Stimulated activated CD4-positive, alpha-beta T cell treated with anti-CD3 and anti-CD28 coated beads, Interleukin-12 subunit alpha, Interleukin-12 subunit beta, amount 100 ng/mL, for 4 hours (primary cell): ENCODE measurements around the gene TMEFF2.

Experiments
- DNase-seq: peaks from one replicate; pipeline ENCODE4 v3.0.0-alpha.2; 2020

Gene TMEFF2

DNA sequence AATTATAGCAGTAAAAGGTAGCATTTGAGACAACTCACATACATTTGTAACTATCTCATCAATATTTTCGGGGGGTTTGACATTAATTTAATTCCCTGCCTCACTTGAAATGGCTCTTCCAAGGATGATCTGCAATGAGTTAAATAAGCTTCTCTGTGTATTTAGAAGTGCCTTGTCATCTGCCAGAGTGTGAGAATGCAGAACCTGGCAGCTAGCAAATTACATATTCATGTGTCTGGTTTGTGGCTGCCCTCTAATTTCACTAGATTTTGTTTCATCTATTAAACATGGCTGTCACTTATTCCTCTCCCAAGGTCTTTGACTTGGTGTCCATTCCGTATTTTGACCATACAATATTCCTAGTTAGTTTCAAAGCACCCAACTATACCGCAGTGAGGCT, 189.5 kb downstream of the TMEFF2 start:
- no peak for DNase-seq

DNA sequence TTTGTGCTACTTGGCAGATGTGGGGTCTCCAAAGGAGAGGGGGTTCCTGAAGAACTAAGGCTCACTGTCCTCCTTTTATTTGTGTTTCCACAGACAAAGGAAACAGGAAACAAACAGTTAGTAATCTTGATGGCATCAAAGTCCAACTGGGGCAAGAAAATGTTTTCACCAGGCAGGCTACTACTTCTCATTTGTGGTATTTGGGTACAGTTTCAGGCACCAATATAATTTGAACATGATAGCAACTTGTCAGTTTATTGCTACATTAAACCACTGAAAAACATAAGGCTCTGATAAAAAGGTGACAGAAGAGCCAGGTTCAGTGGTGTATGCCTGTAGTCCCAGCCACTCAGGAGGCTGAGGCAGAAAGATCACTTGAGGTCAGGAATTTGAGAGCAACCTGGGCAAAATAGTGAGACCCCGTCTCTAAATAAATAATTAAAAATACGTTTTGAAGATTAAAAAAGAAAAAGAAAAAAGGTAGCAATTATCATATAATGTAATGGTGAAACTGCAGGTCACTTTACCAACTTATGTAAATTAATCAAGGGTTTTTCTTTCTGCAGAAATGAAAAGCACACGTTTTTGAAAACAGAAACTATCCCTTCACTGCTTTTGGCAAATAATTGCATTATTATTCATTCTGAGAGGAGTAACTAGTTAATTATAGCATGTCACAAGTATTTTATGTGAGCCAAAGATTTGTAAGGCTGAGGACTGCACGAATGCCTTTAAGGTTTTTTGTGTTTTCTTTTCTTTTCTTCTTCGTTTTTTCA, 190.4 kb downstream of the TMEFF2 start:
- DNase-seq: no peak

GRCh38 chr2:192002418-192002817, 192.3 kb downstream of the TMEFF2 start:
- no peak for DNase-seq

DNA sequence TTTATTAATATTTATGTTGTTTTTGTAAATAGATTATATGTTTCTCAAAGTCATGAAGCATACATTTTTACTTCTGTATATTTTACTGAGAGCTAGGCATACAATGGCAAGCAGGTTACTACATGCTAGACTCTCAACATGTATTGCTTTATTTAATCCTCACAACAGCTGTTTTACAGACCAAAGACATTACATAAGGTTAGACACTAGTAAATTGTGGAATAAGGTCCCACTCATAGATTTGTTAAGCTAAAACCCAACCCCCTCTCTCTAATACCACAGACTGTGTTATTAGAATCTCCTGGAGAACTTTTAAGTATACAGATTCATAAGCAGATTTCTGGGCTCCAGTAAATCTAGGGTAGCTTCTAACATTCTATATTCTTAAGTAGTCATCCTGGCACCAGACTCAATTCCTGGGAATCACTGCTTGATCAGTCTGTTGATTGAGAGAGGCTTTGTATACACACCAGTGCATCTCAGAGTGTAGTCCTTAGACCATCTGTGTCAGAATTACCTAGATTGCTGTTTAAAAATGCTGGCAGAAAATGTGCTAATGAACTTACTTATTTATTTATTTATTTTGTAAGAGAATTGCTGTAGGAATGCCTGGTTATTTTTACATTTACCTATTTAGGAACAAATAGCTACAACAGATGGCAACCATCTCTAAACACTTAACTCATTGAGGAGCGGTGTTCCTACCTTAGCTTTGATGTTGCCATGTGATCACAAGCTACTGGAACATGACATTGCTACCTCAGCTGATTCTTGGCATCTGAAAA, 194.3 kb downstream of the TMEFF2 start:
- DNase-seq: no peak

DNA sequence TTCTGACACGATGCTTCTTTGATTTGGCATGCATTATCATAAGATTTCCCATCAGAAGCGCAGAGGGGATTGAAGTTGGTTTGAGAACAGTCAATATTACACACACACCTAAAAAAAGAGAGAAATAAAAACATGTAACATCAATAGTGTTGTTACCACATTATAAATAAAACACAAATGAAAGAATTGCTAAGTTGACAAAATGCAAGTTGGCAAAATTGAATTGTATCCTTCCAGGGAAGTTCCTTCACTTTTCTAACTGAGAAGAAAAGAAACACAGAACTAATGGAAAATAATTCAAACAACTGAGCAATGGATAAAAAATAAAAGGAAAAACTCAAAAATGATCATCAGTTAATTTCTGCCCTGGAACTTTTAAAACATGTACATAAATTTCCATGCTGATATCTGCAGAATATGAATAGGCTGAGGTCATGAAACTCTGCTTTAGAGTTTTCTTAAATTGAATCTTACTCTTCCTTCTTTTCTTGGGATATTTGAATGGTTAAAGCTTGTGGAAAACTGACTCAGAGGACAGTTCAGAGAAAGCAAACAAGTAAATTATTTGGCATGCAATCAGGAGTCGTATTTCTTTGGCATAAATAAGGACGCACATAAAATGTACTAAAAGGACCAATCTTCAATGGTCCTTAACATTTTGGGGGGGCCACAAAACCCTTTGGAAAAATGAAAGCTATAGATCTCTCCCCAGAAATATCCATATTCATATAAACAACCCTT, 195.5 kb downstream of the TMEFF2 start:
- DNase-seq: no peak

- no peak for DNase-seq
Observed at GRCh38 chr2:191995285-191995684, 199.4 kb downstream of the TMEFF2 start.

GRCh38 chr2:191994749-191995148, 200.0 kb downstream of the TMEFF2 start:
- no peak for DNase-seq

DNA sequence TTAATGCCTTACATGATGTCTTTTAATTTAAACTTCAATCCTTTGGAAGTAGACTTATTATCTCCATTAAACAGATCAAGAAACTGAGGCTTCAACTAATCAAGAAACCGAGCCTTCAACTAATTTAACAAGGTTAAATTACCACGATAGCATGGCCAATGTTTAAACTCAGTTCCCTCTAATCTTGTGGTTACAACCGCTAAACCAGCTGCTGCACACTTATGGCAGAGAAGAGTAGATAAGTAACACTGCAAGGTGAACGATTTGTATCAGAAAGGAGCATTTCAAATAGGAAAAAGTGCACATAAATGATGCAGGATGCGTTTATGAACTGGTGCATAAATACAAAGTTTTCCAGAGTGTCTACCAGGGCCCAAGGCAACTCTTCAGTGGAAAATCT, 203.3 kb downstream of the TMEFF2 start:
- DNase-seq: no peak

GRCh38 chr2:191985740-191986139, 209.0 kb downstream of the TMEFF2 start:
- no peak for DNase-seq

DNA sequence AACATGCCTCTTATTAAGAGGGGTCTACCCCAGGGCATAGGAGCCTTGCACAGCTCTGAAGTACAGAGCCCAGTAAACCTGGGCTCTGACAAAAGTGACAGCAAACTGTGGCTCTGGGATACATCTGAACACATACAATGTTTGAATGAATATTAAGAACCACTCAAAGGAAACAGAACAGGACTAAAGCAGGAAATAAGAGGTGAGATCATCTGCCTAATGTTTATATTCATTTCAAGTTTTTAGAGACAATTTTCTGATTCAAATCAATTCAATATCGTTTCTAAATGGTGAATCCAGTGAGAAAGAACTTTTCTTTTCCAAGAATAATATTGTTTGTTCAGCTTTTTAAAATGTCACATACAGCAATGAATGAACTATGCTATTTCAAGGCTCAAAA, 211.1 kb downstream of the TMEFF2 start:
- no peak for DNase-seq

DNA sequence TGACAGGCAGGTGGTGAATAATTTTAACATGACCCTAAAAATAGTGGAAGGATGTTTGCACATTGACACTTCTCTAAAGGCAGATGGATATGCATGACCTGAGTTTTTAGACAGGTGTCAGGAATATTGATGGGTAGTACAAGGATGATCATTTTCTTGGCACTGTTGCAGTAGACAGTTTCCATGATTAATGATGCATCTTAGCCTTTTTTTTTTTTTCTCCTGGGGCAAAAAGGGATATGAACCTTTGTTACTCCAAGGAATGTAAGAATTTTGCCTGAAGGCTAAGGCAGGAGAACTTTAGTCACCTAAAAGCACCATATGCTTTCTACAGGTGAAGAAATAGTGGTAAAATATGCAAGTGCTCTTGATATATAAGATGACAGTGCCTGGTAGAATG, 211.5 kb downstream of the TMEFF2 start:
- no peak for DNase-seq

- DNase-seq: no peak
Observed at GRCh38 chr2:191981706-191982105, 213.0 kb downstream of the TMEFF2 start.

DNA sequence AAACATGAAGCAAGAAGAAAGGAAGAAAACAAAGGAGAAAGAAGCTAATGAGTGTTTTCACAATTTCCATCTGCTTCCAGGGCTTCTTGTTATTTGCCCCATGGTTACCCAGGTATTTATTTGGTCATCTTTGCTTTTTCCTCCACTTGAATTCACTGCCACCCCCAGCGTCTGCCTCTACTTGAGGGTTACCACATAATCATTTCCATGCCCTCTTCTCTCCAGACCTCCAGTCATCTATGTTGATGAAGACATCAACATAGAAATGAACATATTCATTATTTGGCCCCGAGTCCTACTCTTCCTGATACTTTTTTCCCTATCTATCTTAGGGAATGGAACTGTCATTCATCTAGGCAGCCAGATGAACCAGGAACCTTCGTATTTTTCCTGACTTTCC, 214.2 kb downstream of the TMEFF2 start:
- no peak for DNase-seq

GRCh38 chr2:191979221-191979730, 215.5 kb downstream of the TMEFF2 start:
- DNase-seq: no peak

GRCh38 chr2:191977754-191978153, 217.0 kb downstream of the TMEFF2 start:
- no peak for DNase-seq

DNA sequence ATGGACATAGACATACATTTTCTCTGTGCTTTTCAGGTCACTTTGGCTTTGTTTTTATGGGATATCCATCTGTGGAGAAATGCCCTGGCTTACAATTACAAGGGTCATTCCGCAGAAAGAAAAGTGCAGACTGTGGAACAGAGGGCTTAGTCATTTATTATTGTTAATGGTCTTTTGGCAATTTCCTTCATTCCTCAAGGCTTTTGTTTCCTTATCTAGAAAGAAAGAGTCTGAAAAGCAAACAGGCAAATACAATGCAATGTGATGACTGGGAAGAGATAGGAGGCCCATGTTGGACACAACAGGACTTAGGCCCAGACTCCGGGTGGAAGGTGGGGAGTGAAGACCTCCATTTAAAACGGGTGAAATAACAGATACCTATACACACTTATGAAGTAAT, 218.3 kb downstream of the TMEFF2 start:
- no peak for DNase-seq

DNA sequence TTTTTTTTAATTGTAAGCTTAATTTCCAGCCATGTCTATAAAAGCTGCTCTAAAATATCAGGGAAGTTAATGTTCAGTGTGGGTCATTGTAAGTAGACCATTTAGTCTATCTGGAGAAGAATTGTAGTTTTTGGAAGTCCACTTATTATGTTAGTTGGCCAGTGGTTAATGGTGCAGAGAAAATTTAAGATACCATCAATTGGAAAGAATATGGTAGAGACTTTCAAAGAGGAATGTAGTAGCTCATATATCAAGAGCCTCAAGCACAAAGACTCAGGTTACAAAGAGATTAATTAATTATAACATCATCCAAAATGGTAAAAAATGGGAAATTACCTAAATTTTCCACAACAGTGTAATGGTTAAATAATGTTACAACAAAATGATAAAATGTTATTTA, 220.1 kb downstream of the TMEFF2 start:
- DNase-seq: no peak

DNA sequence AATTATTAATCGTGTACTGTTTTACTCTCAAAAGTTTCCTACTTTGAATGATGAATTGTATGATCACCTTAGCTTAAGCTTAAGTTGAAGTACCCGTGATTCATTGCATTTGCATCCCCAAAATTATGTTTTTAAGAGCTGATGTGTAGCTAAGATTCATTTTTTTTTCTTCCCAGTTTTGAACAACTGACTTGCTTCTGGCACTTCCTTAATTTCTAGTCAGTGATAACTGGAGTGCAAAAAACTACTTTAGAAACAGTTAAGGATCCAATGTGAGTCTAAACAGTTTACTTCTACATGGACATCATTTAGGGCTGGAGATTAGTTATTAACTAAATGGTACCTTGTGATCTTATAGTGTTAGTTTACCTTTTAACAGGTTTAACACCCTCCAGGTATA, 223.9 kb downstream of the TMEFF2 start:
- no peak for DNase-seq

DNA sequence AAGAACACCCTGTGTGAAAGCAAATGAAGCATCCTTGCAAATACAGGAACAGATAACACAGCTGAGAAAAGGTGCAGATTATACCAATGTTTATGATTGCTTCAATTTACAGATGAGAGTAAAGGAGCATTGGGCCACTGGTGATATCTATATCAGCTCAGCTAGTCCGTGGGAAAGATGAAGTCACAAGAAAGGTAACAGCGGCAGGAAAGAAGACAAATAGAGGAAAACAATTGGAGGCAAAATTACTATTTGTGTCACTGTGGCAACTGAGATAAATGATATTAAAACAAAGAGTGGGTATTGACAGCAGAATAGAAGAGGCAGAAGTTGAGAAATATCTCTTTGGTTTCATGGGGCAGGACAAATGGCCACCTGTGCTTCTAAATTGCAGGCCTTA, 226.6 kb downstream of the TMEFF2 start:
- DNase-seq: no peak

DNA sequence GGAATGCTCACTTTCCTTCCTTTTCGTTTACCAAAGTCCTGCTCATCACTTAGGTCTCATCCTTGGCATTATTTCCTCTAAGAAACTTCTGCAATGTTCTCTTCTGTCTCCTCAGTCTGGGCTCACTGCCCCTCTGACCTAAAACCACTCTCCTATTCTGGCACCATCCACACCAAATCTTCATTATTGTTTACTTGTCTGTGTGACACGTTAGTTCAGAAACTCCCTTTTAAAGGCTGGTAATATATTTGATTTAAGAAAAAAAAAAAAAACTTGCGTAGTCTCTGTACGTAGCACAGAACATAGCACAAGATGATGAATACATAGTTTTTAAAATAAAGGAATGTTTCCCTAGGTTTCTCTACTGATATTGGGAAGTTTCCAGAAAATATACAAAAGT, 229.0 kb downstream of the TMEFF2 start:
- no peak for DNase-seq

DNA sequence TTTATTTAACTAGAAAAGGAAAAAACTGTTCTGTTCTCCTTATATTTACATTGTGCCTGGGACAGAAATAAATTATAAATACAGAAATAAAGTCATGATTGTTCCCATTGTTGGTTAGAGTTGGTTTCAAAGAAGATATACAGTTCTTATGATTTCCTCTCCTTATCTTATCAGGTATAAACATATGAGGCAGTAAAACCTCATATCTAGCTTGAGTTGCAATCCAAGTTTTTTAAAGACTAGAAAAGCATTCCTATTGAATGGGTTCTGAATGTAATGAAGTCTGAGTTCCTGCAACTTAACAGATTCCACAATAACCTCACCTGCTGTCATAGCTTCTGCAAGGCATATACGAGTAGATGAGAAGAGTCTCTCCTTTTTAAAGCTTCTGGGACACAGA, 233.2 kb downstream of the TMEFF2 start:
- DNase-seq: no peak

DNA sequence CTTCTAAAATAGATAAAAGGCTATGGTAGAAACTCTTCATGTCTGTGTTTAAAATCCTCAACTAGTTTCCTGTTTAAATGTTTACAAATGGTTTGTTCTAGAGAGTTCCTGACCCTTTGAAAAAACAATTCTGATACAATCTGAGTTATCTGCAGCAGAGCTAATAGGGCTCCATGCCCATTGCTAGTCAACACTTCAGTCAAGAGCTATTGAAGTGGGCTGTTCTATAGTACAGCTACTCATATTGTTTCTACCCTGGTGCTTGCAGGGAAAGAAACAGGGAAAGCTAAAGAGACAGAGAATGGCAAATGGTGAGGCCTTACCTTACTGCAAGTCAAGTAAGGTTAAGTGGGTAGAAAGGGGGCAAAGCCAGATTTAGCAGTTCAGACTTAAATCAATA, 235.5 kb downstream of the TMEFF2 start:
- DNase-seq: no peak

- DNase-seq: no peak
Observed at GRCh38 chr2:191957996-191958860, 236.5 kb downstream of the TMEFF2 start.
